Stimulated activated CD8-positive, alpha-beta memory T cell treated with anti-CD3 and anti-CD28 coated beads, Interleukin-12 subunit alpha, Interleukin-12 subunit beta, amount 100 ng/mL, for 1 hour (primary cell): ENCODE results near the gene TSGA10.
"Not testable (repeated sequence)": the region's sequence is repeated elsewhere in the genome, so short reads cannot be mapped to it uniquely, and the experiment has no call there.

Experiments
- DNase-seq: peaks from one replicate; pipeline ENCODE4 v3.0.0-alpha.2; 2020; ENCODE audit warnings: low read depth

The TSGA10 gene

GRCh38 chr2:99152199-99152895 is 2.4 kb downstream of the TSGA10 start:
- DNase-seq, result no peak

- no peak for DNase-seq
Measured at GRCh38 chr2:99150706-99151105, 4.0 kb downstream of the TSGA10 start.

- peak; percentile 95 for DNase-seq
Measured at GRCh38 chr2:99141110-99142108, 13.3 kb downstream of the TSGA10 start, which contains the start of gene C2orf15. TSS of gene C2orf15 (plus strand) at chr2:99141707. CDS start at chr2:99150559, 8,852 bp downstream.

- DNase-seq, result no peak
Measured at GRCh38 chr2:99140860-99141109, 14.0 kb downstream of the TSGA10 start.

- no peak for DNase-seq
Measured at GRCh38 chr2:99140056-99140859, 14.5 kb downstream of the TSGA10 start.

GRCh38 chr2:99139003-99139402 is 15.7 kb downstream of the TSGA10 start:
- no peak for DNase-seq

GRCh38 chr2:99135044-99135556 is 19.6 kb downstream of the TSGA10 start:
- not testable (repeated sequence) for DNase-seq

GRCh38 chr2:99127981-99128380 is 26.8 kb downstream of the TSGA10 start:
- DNase-seq, result no peak

GRCh38 chr2:99112617-99113016 is 42.1 kb downstream of the TSGA10 start:
- DNase-seq, result no peak

- DNase-seq, result no peak
Measured at GRCh38 chr2:99111945-99112344, 42.8 kb downstream of the TSGA10 start.

GRCh38 chr2:99111236-99111635 is 43.5 kb downstream of the TSGA10 start:
- no peak for DNase-seq

- no peak for DNase-seq
Measured at GRCh38 chr2:99106913-99107312, 47.8 kb downstream of the TSGA10 start.

- DNase-seq, result no peak
Measured at GRCh38 chr2:99104006-99104405, 50.7 kb downstream of the TSGA10 start.

GRCh38 chr2:99101697-99102096 is 53.0 kb downstream of the TSGA10 start:
- DNase-seq, result no peak

- no peak for DNase-seq
Measured at GRCh38 chr2:99096728-99097127, 58.0 kb downstream of the TSGA10 start.

GRCh38 chr2:99088017-99088416 is 66.7 kb downstream of the TSGA10 start:
- no peak for DNase-seq

GRCh38 chr2:99086385-99086784 is 68.4 kb downstream of the TSGA10 start:
- DNase-seq, result no peak

GRCh38 chr2:99085421-99085820 is 69.3 kb downstream of the TSGA10 start:
- no peak for DNase-seq

GRCh38 chr2:99084256-99084655 is 70.5 kb downstream of the TSGA10 start:
- DNase-seq, result no peak

GRCh38 chr2:99081891-99082290 is 72.9 kb downstream of the TSGA10 start:
- no peak for DNase-seq

- no peak for DNase-seq
Measured at GRCh38 chr2:99079226-99079625, 75.5 kb downstream of the TSGA10 start.

GRCh38 chr2:99072551-99072950 is 82.2 kb downstream of the TSGA10 start:
- no peak for DNase-seq
